Activated CD4-positive, alpha-beta T cell treated with anti-CD3 and anti-CD28 coated beads, Interleukin-2, Interleukin-4, amounts not matched to agents 100 ng/mL and 50 ng/mL, durations not matched to agents 16 hours and 8 hours (primary cell): ENCODE results near the gene TNNI3K.

Source experiments
- DNase-seq: peaks from one replicate; pipeline ENCODE4 v3.0.0-alpha.2; 2020; ENCODE audit warnings: low spot score

TNNI3K gene

GRCh38 chr1:74395571-74395970 is 160.4 kb downstream of the TNNI3K start:
- DNase-seq: no peak

- DNase-seq: no peak
Observed at GRCh38 chr1:74396462-74396861, 161.3 kb downstream of the TNNI3K start.

- no peak for DNase-seq
Observed at GRCh38 chr1:74396933-74397332, 161.7 kb downstream of the TNNI3K start.

DNA sequence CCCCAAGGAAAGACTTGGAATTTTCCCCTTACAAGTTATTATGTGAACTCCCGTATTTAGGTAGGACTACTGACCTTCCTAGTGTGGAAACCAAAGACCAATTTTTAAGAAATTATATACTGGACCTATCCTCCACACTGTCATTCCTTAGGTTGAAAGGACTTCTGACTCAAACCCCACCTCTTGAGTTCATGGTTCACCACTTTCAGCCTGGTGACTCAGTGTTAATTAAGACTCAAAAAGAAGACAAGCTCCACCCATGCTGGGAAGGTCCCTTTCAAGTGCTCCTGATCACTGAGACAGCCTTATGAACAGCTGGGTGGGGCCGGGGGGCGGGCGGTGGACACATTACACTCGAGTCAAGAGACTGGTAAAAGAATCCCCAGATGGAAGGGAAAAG is 164.1 kb downstream of the TNNI3K start:
- DNase-seq: no peak

- no peak for DNase-seq
Observed at GRCh38 chr1:74402873-74403272, 167.7 kb downstream of the TNNI3K start.

DNA sequence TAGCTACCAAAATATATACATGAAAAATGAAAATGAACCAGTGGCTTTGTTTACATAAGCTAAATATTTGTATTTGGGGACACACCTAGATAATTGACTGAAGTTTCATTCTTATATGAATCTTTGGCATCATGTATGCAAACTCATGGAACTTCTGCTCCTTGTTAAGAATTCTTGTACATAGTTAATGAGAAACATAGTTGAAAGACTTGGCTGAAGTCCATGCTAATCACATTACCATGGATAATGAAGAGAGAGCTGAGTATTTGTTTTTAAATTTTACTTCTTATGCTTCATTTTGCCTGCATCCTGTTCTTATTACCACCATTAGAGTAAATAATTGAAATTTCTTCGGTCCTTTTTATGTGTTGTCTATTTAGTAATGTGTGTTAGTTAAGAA is 168.4 kb downstream of the TNNI3K start:
- DNase-seq: no peak

GRCh38 chr1:74406759-74407158 is 171.6 kb downstream of the TNNI3K start:
- DNase-seq: no peak

- DNase-seq: no peak
Observed at GRCh38 chr1:74407902-74408301, 172.7 kb downstream of the TNNI3K start.

GRCh38 chr1:74412244-74412643 is 177.1 kb downstream of the TNNI3K start:
- DNase-seq: no peak

DNA sequence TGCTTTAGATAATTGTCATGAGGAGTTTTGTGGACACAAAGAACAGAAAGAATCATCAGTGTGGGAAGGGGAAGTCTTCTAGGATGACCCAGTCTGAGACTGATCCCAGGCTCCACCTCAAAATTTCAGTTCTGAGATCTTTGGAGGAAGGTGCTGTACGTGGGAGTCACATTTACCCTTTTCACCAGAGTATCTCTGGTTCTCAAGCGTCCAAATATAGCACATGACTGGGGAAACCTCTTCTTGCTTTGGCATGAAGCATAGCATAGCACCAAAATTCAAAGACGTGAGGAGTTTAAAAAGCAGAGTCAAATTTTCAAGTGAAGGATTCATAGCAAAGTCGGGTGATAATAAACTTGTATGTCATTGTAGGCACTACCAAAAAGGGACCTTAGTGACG is 180.7 kb downstream of the TNNI3K start:
- DNase-seq: no peak

GRCh38 chr1:74419611-74420010 is 184.4 kb downstream of the TNNI3K start:
- no peak for DNase-seq

GRCh38 chr1:74420467-74420866 is 185.3 kb downstream of the TNNI3K start:
- DNase-seq: no peak

GRCh38 chr1:74422421-74423292 is 187.5 kb downstream of the TNNI3K start:
- DNase-seq: no peak

DNA sequence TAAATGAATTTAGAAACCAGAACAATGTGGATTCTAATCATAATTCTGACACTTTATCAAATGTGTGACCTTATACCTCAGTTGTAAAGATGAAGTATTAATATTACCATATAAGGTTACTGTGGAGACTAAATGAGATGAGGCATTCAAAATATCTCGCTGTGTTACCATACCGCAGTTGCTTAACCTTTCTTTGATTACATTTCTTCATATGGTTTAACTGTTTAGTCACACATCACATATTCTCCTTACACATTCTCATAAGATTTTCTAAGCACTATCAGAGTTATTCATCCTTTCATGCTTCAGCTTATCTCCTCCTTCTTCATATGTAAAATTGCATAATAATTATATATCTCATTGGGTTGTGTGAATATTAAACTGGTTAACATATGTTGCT is 188.3 kb downstream of the TNNI3K start:
- no peak for DNase-seq

DNA sequence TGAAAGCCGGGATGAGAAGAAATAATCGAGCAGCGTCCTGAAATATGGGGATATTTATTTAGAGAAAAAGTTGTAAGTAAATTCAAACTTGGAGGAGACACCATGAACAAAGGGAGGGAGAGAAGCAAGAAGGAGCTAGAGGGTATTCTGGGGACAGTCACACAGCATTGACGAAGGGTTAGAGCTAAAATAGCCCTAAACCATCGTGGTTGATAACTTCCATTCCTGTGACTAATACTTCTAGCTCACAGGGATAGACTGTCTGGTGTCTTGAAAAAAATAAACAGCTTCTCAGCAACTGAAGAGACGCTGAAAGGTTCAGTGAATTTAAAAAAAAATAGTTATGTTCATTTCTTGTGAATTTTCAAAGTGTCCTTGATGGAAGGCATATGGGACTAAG is 190.5 kb downstream of the TNNI3K start:
- DNase-seq: no peak

DNA sequence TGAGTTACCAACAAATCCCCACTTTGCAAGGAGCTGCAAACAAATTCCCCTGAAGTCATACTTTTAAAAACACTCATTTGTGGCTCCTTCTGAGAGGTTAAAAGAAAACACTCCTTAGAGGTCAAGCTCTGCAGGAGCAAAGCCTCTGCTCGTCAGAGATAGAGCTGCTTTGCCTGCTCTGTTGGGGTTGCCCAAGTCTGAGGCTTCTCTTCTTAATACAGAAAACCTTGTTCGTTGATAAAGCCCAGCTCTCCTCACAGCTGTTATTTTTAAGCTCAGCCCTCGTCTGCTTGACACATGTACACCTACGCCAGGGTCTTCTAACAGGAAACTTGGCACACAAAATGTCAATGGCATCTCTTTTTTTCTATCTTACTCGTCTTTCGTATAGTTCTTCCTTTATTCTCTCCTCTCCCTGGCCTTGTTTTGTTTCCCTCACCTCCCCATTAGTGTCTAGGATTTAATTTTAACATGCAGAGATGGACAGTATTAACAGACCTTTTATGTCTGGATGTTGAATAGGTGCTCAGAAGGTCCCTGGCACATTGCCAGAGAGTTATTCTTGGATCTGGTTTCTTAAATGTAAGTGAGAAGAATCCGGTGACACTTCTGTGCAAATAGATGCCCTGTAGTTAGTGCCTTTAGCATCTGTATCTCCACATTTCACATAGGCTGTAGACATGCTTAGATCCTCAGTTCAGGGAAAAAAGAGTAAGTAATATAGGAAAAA is 191.2 kb downstream of the TNNI3K start:
- DNase-seq: no peak

DNA sequence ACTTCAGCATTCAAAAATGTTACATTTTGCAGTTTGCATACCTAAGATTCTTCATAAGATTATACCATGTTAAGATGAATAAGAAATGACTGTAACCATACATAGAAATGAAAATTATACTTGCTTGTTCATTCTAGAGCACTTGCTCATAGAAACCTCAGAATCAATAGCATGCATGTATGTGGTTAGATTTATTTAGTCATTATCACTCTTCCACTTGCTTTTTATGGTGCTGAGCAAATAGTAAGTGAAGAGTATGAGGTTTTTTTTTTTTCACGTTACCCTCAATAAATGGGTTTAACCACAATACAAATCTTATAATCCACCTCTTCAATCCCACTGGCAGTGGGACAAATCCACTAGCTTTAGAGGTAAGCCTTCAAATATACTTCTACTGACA is 192.5 kb downstream of the TNNI3K start:
- DNase-seq: no peak

GRCh38 chr1:74429580-74429979 is 194.4 kb downstream of the TNNI3K start:
- no peak for DNase-seq

DNA sequence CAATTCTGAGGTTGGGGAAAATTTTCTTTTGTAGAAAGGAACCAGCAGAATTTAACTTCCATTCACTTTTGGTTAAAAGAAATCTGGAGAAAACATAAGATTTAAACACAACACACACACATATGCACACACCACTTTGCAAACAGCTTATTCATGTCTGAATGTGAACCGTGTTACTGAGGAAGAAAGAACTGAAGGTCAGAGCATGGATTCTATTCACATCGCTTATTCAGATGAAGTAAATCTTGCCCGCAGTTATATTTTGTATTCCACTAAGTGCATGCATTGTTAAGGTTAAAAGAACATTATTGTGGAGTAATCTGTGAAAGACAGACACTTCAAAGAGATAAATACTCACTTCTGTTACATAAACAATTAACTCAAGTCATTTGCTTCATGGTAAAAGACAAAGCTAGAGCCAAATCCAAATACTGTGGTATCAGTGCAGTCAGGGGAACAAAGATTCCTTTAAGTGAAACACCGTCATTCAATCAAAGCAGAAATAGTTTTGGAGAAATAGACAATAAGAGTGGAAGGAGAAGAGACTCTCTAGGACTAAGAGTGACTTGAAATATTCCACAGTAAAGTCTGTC is 195.3 kb downstream of the TNNI3K start:
- DNase-seq: no peak

DNA sequence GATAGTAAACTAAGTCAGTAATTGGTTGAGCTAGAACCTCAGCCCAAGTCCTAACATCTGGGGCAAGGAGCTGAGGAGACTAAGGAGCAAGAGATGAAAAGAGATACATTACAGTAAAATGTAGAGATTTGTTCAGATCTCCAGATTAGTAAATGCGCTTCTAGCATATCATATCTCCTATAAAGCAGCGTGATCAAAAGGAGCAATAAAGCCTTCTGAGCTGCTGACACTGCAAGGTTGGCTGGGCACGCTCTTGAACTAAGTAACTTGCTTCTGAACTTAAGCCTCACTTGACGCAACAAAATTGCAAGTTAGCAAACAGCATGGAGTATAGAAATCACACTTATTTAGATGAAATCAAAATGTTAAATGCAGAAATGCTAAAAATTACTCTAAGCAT is 196.3 kb downstream of the TNNI3K start:
- no peak for DNase-seq

DNA sequence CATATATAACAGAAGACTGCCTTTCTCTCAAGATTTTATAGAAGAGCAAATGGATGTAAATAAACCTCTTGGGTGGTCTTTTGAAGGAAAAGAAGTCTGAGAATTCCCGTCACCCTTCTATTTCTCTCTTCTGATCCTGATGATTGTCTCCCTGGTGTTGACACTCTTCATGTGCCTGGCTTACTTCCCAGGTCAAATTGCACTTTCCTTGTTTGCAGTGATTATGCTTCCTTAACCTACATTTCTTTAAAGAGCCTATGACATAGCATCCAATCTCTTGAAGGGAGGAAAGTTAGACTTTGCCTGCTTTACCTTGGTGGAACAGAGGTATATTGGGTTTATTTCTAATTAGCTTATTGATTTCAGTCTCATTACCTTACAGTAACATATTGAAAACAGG is 197.1 kb downstream of the TNNI3K start:
- no peak for DNase-seq

DNA sequence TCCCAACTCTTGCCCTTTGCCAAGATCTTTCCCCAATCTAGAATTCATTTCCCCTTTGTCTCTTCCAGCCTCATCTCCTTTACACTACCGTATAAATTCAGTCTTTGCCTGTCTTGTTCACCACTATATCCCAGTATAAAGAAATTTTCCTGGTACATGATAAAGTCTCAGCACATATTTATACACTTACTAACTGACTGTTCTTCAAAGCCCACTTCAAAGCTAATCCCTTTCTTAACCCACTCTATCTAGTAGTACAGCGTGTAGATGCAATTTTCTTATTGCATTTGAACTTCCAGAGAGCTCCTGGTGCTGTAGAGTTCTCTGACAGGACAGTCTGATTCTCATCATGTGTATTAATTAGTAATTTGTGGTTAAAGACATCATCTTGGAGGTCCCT is 199.1 kb downstream of the TNNI3K start:
- no peak for DNase-seq

- DNase-seq: no peak
Observed at GRCh38 chr1:74436078-74436477, 200.9 kb downstream of the TNNI3K start.
